SJCRH30 (cell line): ENCODE results near the gene PIGM. TPM values are rescaled to one million over a fixed set of nuclear protein-coding genes. Genes with fewer than 3 reads are reported as not detected.

ENCODE experiments used
- DNase-seq, 2 experiments: peaks; one replicate each; pipeline ENCODE4 v3.0.0-alpha.2; 2015 to 2020
- H3K27ac ChIP-seq: fragments of 250-450 bp; sonication (Bioruptor Pico); 2 replicates; pipeline ENCODE4 v1.5.1; 2020; ENCODE audit warnings: mild to moderate bottlenecking, moderate library complexity
- H3K27me3 ChIP-seq: fragments of 250-450 bp; sonication (Bioruptor Pico); 2 replicates; pipeline ENCODE4 v1.5.1; 2020; ENCODE audit warnings: mild to moderate bottlenecking, moderate library complexity
- H3K36me3 ChIP-seq: fragments of 250-450 bp; sonication (Bioruptor Pico); 2 replicates; pipeline ENCODE4 v1.5.1; 2020; ENCODE audit warnings: mild to moderate bottlenecking, moderate library complexity
- H3K4me1 ChIP-seq: fragments of 250-450 bp; sonication (Bioruptor Pico); 2 replicates; pipeline ENCODE4 v1.5.1; 2020; ENCODE audit warnings: mild to moderate bottlenecking, moderate library complexity
- H3K4me3 ChIP-seq: fragments of 250-450 bp; sonication (Bioruptor Pico); 2 replicates; pipeline ENCODE4 v1.5.1; 2020; ENCODE audit warnings: mild to moderate bottlenecking, moderate library complexity
- H3K9me3 ChIP-seq: fragments of 250-450 bp; sonication (Bioruptor Pico); replicated peaks from 2 replicates; pipeline ENCODE4 v1.5.1; 2020; ENCODE audit warnings: mild to moderate bottlenecking, moderate library complexity
- total RNA-seq: library from RNA; depleted of rRNA; stranded (reverse); fragments of >200 nt; shearing (Covaris generic); gene quantifications from 2 replicates; pipeline ENCODE4 v1.2.3, GENCODE V29; 2014; rRNA removed

Gene PIGM
- total RNA-seq = 5.0 and 6.3 TPM in 2 replicates

GRCh38 chr1:160031365-160032164 is at the start of gene PIGM:
PIGM (minus strand) TSS chr1:160031990; CDS start chr1:160031739, 251 bp downstream.
- H3K27ac ChIP-seq = peak within 1 kb of the TSS; percentile 16; the same call in 1 of the 2 replicates
- peaks cover 5% of the 10 kb centered on the region; the same call in 1 of the 2 replicates for H3K4me1 ChIP-seq
- DNase-seq = peak; percentile 90 to 92
- no peaks in the 10 kb centered on the region for H3K9me3 ChIP-seq
- H3K36me3 ChIP-seq = no peaks in the 10 kb centered on the region
- H3K27me3 ChIP-seq = no peaks in the 10 kb centered on the region
- H3K4me3 ChIP-seq = peak within 1 kb of the TSS; percentile 88

- no peak for DNase-seq
- Histone ChIP-seq H3K27ac (no peak within 1 kb of the TSS), H3K4me3 (no peak within 1 kb of the TSS), H3K36me3 (no peaks in the 10 kb centered on the region), H3K27me3 (peaks cover 4% of the 10 kb centered on the region; the same call in 1 of the 2 replicates), H3K9me3 (no peaks in the 10 kb centered on the region), H3K4me1 (no peaks in the 10 kb centered on the region; the same call in 1 of the 2 replicates)
Measured at GRCh38 chr1:160081261-160081936, 49.6 kb upstream of the PIGM start, which contains the start of gene KCNJ9. KCNJ9 (plus strand) TSS chr1:160081538; CDS start chr1:160084031, 2,493 bp downstream.

GRCh38 chr1:160080381-160081100 is 48.8 kb upstream of the PIGM start:
- no peaks in the 10 kb centered on the region for H3K9me3 ChIP-seq
- no peaks in the 10 kb centered on the region for H3K27me3 ChIP-seq
- H3K4me1 ChIP-seq = no peaks in the 10 kb centered on the region; the same call in 1 of the 2 replicates
- H3K4me3 ChIP-seq = no peak overlapping the region
- no peak overlapping the region for H3K27ac ChIP-seq
- peak in 1 of 2 experiments; percentile 32 for DNase-seq
- H3K36me3 ChIP-seq = no peaks in the 10 kb centered on the region

GRCh38 chr1:160079448-160079847 is 47.7 kb upstream of the PIGM start:
- no peaks in the 10 kb centered on the region; the same call in 1 of the 2 replicates for H3K4me1 ChIP-seq
- H3K9me3 ChIP-seq = no peaks in the 10 kb centered on the region
- no peak for DNase-seq
- no peaks in the 10 kb centered on the region for H3K36me3 ChIP-seq
- H3K4me3 ChIP-seq = no peak overlapping the region
- H3K27ac ChIP-seq = no peak overlapping the region
- H3K27me3 ChIP-seq = 0 out of 2 replicates have a peak, but pooled peaks cover 5% of the 10 kb centered on the region

- peak; percentile 42 to 72 for DNase-seq
- 0 out of 2 replicates have a peak, but pooled peaks cover 5% of the 10 kb centered on the region for H3K27me3 ChIP-seq
- H3K36me3 ChIP-seq = no peaks in the 10 kb centered on the region
- H3K9me3 ChIP-seq = no peaks in the 10 kb centered on the region
- no peaks in the 10 kb centered on the region; the same call in 1 of the 2 replicates for H3K4me1 ChIP-seq
- no peak overlapping the region for H3K27ac ChIP-seq
- H3K4me3 ChIP-seq = no peak overlapping the region
Measured at GRCh38 chr1:160078512-160079195, 46.9 kb upstream of the PIGM start.

GRCh38 chr1:160077486-160077885 is 45.7 kb upstream of the PIGM start:
- Histone ChIP-seq H3K9me3 (no peaks in the 10 kb centered on the region), H3K27ac (no peak overlapping the region), H3K4me1 (no peaks in the 10 kb centered on the region; the same call in 1 of the 2 replicates), H3K27me3 (0 out of 2 replicates have a peak, but pooled peaks cover 5% of the 10 kb centered on the region), H3K4me3 (no peak overlapping the region), H3K36me3 (no peaks in the 10 kb centered on the region)
- DNase-seq = no peak

- Histone ChIP-seq H3K27ac (no peak overlapping the region), H3K9me3 (no peaks in the 10 kb centered on the region), H3K27me3 (peaks cover 7% of the 10 kb centered on the region; the same call in 1 of the 2 replicates), H3K36me3 (no peaks in the 10 kb centered on the region), H3K4me3 (no peak overlapping the region), H3K4me1 (no peaks in the 10 kb centered on the region; the same call in 1 of the 2 replicates)
- DNase-seq = peak in 1 of 2 experiments; percentile 31
Measured at GRCh38 chr1:160076295-160076694, 44.5 kb upstream of the PIGM start.

- no peaks in the 10 kb centered on the region for H3K9me3 ChIP-seq
- no peaks in the 10 kb centered on the region; the same call in 1 of the 2 replicates for H3K4me1 ChIP-seq
- H3K4me3 ChIP-seq = no peak overlapping the region
- no peaks in the 10 kb centered on the region for H3K36me3 ChIP-seq
- no peak for DNase-seq
- H3K27ac ChIP-seq = no peak overlapping the region
- H3K27me3 ChIP-seq = peaks cover 10% of the 10 kb centered on the region; the same call in 1 of the 2 replicates
Measured at GRCh38 chr1:160075836-160076235, 44.0 kb upstream of the PIGM start.

GRCh38 chr1:160074865-160075264 is 43.1 kb upstream of the PIGM start:
- no peak for DNase-seq
- Histone ChIP-seq H3K27ac (no peak overlapping the region), H3K4me1 (no peaks in the 10 kb centered on the region), H3K4me3 (no peak overlapping the region), H3K27me3 (peaks cover 10% of the 10 kb centered on the region; the same call in 1 of the 2 replicates), H3K36me3 (no peaks in the 10 kb centered on the region), H3K9me3 (no peaks in the 10 kb centered on the region)

GRCh38 chr1:160071289-160071688 is 39.5 kb upstream of the PIGM start:
- Histone ChIP-seq H3K27ac (no peak overlapping the region), H3K4me1 (no peaks in the 10 kb centered on the region), H3K36me3 (no peaks in the 10 kb centered on the region), H3K4me3 (no peak overlapping the region), H3K27me3 (peaks cover 22% of the 10 kb centered on the region; the same call in 1 of the 2 replicates), H3K9me3 (no peaks in the 10 kb centered on the region)
- DNase-seq = no peak

GRCh38 chr1:160070243-160071163 is 38.7 kb upstream of the PIGM start:
- Histone ChIP-seq H3K9me3 (no peaks in the 10 kb centered on the region), H3K27ac (no peak overlapping the region), H3K27me3 (peaks cover 22% of the 10 kb centered on the region; the same call in 1 of the 2 replicates), H3K4me3 (peak overlapping the region; percentile 56), H3K4me1 (no peaks in the 10 kb centered on the region), H3K36me3 (no peaks in the 10 kb centered on the region)
- DNase-seq = peak; percentile 84 to 87

GRCh38 chr1:160069460-160070231 is 37.9 kb upstream of the PIGM start, which contains the start of gene KCNJ10:
KCNJ10 (minus strand) TSS chr1:160070160; CDS start chr1:160042532, 27,628 bp downstream.
- peaks cover 25% of the 10 kb centered on the region; the same call in 1 of the 2 replicates for H3K27me3 ChIP-seq
- DNase-seq = no peak
- H3K36me3 ChIP-seq = no peaks in the 10 kb centered on the region
- no peaks in the 10 kb centered on the region for H3K9me3 ChIP-seq
- H3K4me3 ChIP-seq = peak within 1 kb of the TSS; percentile 56
- H3K27ac ChIP-seq = no peak within 1 kb of the TSS
- no peaks in the 10 kb centered on the region for H3K4me1 ChIP-seq
